HG03039 (cell line): ENCODE results near the gene EMX2.
"Not testable (repeated sequence)": the region's sequence is repeated elsewhere in the genome, so short reads cannot be mapped to it uniquely, and the experiment has no call there.

Source experiments
- ATAC-seq: cut with Tn5 transposase; IDR thresholded peaks from one replicate; pipeline ENCODE4 v1.9.1; 2021; ENCODE audit warnings: mild to moderate bottlenecking, moderate library complexity; ENCODE audit not compliant: unreplicated experiment

EMX2 gene

DNA sequence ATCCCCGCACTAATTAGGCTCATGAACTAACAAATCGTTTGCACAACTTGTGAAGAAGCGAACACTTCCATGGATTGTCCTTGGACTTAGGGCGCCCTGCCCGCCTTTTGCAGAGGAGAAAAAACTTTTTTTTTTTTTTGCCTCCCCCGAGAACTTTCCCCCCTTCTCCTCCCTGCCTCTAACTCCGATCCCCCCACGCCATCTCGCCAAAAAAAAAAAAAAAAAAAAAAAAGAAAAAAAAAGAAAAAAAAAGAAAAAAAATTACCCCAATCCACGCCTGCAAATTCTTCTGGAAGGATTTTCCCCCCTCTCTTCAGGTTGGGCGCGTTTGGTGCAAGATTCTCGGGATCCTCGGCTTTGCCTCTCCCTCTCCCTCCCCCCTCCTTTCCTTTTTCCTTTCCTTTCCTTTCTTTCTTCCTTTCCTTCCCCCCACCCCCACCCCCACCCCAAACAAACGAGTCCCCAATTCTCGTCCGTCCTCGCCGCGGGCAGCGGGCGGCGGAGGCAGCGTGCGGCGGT lies at the start of gene EMX2:
EMX2 (plus strand) TSS at position 41 of the 519 bp plus-strand sequence. CDS start 522 bp downstream, outside the sequence.
- no peak for ATAC-seq

- ATAC-seq = no peak
Measured at GRCh38 chr10:117496031-117496430, 46.5 kb upstream of the EMX2 start.

- ATAC-seq = no peak
Measured at GRCh38 chr10:117496616-117497028, 45.9 kb upstream of the EMX2 start.

DNA sequence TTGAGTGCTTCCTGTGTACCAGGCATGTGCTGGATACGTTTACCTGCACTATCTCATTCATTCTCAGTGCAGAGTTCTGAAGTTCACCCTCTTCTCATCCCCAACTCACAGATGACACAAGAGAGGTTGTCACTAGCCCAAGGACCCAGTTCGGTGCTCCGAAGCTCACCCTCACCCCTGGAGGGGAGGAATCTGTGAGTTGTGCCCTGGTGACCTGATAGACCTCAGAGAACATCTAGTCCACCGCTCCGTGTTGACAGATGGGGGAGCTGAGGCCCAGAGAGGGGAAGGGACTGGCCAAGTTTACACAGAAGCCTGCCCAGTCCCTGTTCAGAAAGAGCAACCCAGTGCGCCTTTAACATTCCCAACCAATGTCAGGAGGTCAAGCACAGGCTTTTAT lies 44.8 kb upstream of the EMX2 start:
- ATAC-seq = no peak

DNA sequence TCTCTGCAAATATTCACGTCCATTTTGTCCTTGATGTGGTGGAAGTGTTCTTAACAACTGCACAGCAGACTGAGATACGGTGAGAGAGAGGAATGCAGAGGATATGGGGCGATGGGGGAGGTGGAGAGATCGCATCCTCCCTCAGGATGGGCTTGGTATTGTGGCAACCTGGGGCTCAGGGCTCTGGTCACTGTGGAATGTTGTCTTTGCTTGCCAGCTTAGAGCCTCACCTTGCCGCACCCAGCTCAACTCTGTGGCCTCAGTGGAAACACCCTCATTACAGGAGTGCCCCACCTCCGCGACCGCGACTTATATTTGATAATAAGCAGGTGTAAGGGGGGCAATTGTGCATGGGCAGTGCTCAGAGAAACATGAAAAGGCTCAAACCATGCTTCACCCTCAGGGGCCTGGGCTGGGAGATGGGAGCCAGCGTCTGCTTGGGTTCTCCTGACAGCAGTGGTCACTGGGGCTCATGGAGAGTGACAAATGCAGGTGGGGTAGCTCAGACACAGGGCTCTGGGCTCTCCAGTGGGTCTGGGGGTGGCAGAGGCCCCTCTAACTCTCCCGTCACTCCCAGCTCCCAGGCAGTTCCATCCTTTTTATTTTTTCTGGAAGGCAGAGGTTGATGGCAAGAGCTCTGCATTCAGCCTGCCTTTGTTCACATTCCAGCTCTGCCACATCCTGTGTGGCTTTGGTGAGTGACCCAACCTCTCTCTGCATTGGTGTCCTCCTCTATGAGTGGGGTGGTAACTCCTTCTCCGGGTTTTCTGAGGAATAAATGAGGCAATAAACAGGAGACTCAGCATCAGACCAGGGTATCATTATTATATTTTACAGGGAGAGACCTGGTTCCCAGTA lies 43.1 kb upstream of the EMX2 start:
- ATAC-seq = no peak

- ATAC-seq = no peak
Measured at GRCh38 chr10:117500456-117500855, 42.1 kb upstream of the EMX2 start.

- no peak for ATAC-seq
Measured at GRCh38 chr10:117501460-117502035, 41.0 kb upstream of the EMX2 start.

DNA sequence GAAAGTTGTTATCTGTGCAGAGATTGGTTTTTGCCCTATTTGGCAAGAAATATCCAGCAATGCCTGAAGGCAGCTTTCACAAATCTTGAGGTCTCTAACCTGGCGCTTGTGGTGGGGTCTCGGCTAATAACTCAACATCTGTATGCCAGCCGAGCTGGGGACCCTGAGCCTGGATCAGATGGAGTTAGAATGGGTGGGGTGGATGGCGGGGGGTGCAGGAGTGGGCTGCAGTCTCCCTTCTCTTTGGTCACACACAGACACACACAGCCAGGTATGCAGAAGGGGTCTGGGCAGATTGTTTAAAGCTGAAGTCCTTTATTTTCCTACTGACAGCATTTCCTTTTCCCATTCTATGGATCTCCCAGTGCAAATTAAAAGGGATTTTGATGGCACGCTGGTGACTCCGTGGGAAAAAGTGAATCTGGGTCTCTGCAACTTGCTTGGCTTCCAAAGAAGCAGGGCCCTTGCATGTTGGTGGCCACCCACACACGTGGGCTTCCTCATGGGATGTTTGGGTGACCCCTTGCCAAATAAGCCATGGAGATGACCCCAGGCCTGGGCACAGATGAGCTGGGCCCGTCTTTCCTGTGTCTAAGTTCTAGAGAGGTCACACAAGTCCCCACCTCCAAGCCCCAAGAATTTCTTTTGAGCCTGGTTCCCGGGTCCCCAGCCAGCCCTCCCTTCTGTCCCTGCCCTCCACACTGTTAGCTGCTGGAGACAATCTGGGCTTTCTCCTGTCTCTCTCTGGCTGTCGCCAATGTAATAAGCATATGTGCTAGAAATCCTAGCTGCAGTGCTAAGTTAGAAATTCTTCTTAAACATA lies 39.9 kb upstream of the EMX2 start:
- no peak for ATAC-seq

GRCh38 chr10:117503244-117504205 lies 39.0 kb upstream of the EMX2 start:
- no peak for ATAC-seq

GRCh38 chr10:117504562-117504961 lies 38.0 kb upstream of the EMX2 start:
- ATAC-seq = no peak

- ATAC-seq = not testable (repeated sequence)
Measured at GRCh38 chr10:117507081-117507480, 35.5 kb upstream of the EMX2 start.

- ATAC-seq = no peak
Measured at GRCh38 chr10:117509573-117509972, 33.0 kb upstream of the EMX2 start.

GRCh38 chr10:117511601-117512390 lies 30.8 kb upstream of the EMX2 start:
- no peak for ATAC-seq

DNA sequence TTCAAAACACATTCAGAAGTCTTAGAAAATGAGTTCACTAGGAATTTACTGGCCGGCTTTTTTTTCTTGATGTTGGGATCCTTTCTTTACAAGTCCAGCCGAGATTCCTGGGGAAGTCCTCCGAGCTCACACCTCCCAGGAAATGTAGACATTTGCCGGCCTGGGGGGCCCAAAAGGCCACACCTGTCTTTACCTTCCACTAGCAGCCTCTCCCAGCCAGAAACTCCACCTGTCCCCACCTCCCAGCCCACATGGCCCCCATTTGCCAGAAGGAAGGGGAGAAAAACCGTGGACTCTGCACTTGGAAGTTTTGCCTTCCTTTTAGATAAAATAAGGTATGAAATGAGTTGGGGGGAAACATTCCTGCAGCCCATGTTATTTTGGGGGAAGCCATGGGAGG lies 27.6 kb upstream of the EMX2 start:
- no peak for ATAC-seq

- no peak for ATAC-seq
Measured at GRCh38 chr10:117516681-117517080, 25.9 kb upstream of the EMX2 start.

DNA sequence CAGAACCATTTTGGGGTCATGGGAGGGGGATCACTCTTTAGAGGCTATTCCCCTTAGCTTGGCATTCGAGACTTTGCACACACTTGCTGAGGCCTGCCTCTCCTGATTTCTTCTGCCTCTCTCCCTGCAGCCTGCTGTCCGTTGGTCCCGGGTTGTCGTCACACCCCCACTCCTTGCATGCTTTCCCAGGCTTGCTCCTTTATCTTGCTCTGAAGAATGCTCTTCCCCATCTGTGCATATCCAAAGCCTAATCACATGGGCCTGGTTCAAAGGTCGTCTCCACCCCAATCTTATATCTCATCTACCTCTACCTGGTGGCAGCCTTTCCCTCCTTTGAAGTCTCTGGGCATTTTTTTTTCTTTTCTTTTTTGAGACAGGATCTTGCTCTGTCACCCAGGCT lies 24.3 kb upstream of the EMX2 start:
- no peak for ATAC-seq

- ATAC-seq = no peak
Measured at GRCh38 chr10:117519286-117519685, 23.3 kb upstream of the EMX2 start.

- no peak for ATAC-seq
Measured at GRCh38 chr10:117519879-117520278, 22.7 kb upstream of the EMX2 start.

GRCh38 chr10:117530791-117531190 lies 11.8 kb upstream of the EMX2 start:
- ATAC-seq = no peak
